Peyer's patch (tissue), 4 donors: ENCODE results near the gene EIF6. TPM values are rescaled to one million over a fixed set of nuclear protein-coding genes. Genes with fewer than 3 reads are reported as not detected.

Source experiments
- DNase-seq, 3 donors: peaks; one replicate each; pipeline ENCODE4 v3.0.0-alpha.2; 2017 to 2019
- H3K27ac ChIP-seq, 4 donors: fragments of 200-600 bp; sonication (generic); one replicate each; pipeline ENCODE4 v1.5.1; 2016 to 2019
- H3K27me3 ChIP-seq, 2 donors: fragments of 200-600 bp; sonication (generic); one replicate each; pipeline ENCODE4 v1.5.1; 2019
- H3K36me3 ChIP-seq, 3 donors: fragments of 200-600 bp; sonication (generic); one replicate each; pipeline ENCODE4 v1.5.1; 2016 to 2019
- H3K4me1 ChIP-seq, 4 donors: fragments of 200-600 bp; sonication (generic); one replicate each; pipeline ENCODE4 v1.5.1; 2016 to 2019
- H3K4me3 ChIP-seq, 4 donors: fragments of 200-600 bp; sonication (generic); 1 replicate in 3 of 4; 2 replicates in 1 of 4; pipeline ENCODE4 v1.5.1; 2016 to 2019; ENCODE audit warnings: mild to moderate bottlenecking in 1 of 4
- H3K9me3 ChIP-seq, 4 donors: fragments of 200-600 bp; sonication (generic); one replicate each; pipeline ENCODE4 v1.5.1; 2016 to 2019; ENCODE audit warnings: mild to moderate bottlenecking in 1 of 4
- POLR2A ChIP-seq, 2 donors: fragments of 450-650 bp; IDR thresholded peaks; one replicate each; pipeline ENCODE4 v1.5.1; 2017; ENCODE audit warnings: antibody characterized with exemption in 2 of 2, mild to moderate bottlenecking in 2 of 2, moderate library complexity in 2 of 2
- total RNA-seq, 4 donors: library from RNA; depleted of rRNA; stranded (reverse); fragments of >200 nt; gene quantifications; one replicate each; pipeline ENCODE4 v1.1.0, GENCODE V29; 2016
- TF ChIP-seq, protein P1 (sequence below), 6 experiments: fragments of 450-650 bp in 4 of 6; fragments of 200-600 bp in 2 of 6; sonication (generic) in 1 of 6; IDR thresholded peaks; one replicate each; pipeline ENCODE4 v1.5.1; 2017 to 2019; ENCODE audit warnings: antibody characterized with exemption in 6 of 6, mild to moderate bottlenecking in 3 of 6, moderate library complexity in 1 of 6

The EIF6 gene
- total RNA-seq, 4 donors from 2014 or later = 77.6 to 196 (median 157) TPM

- no peak overlapping the region for H3K4me3 ChIP-seq
- peak; percentile 79 to 95 (median 80) for DNase-seq
- H3K4me1 ChIP-seq = peaks cover 0 to 35% (median 1%) of the 10 kb centered on the region in 4 donors
- peak overlapping the region in 1 of 4 donors; percentile 20 for H3K27ac ChIP-seq
- no peaks in the 10 kb centered on the region for H3K9me3 ChIP-seq
- no peaks in the 10 kb centered on the region for H3K36me3 ChIP-seq
- H3K27me3 ChIP-seq = no peaks in the 10 kb centered on the region
- TF ChIP-seq POLR2A (IDR thresholded peaks at IDR 0.05) = peak in 1 of 2 donors; percentile 18
- TF ChIP-seq, protein P1, sequence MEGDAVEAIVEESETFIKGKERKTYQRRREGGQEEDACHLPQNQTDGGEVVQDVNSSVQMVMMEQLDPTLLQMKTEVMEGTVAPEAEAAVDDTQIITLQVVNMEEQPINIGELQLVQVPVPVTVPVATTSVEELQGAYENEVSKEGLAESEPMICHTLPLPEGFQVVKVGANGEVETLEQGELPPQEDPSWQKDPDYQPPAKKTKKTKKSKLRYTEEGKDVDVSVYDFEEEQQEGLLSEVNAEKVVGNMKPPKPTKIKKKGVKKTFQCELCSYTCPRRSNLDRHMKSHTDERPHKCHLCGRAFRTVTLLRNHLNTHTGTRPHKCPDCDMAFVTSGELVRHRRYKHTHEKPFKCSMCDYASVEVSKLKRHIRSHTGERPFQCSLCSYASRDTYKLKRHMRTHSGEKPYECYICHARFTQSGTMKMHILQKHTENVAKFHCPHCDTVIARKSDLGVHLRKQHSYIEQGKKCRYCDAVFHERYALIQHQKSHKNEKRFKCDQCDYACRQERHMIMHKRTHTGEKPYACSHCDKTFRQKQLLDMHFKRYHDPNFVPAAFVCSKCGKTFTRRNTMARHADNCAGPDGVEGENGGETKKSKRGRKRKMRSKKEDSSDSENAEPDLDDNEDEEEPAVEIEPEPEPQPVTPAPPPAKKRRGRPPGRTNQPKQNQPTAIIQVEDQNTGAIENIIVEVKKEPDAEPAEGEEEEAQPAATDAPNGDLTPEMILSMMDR (IDR thresholded peaks at IDR 0.05) = peak; percentile 71 to 96 (median 94)
Measured at GRCh38 chr20:35303735-35304491, 19.3 kb upstream of the EIF6 start.

GRCh38 chr20:35303382-35303734 lies 18.8 kb upstream of the EIF6 start:
- no peak overlapping the region for H3K4me3 ChIP-seq
- no peaks in the 10 kb centered on the region for H3K36me3 ChIP-seq
- no peaks in the 10 kb centered on the region for H3K9me3 ChIP-seq
- H3K27ac ChIP-seq = no peak overlapping the region
- H3K27me3 ChIP-seq = no peaks in the 10 kb centered on the region
- TF ChIP-seq, protein P1 (IDR thresholded peaks at IDR 0.05) = no peak
- TF ChIP-seq POLR2A (IDR thresholded peaks at IDR 0.05) = no peak
- H3K4me1 ChIP-seq = peaks cover 0 to 35% (median 1%) of the 10 kb centered on the region in 4 donors
- no peak for DNase-seq

DNA sequence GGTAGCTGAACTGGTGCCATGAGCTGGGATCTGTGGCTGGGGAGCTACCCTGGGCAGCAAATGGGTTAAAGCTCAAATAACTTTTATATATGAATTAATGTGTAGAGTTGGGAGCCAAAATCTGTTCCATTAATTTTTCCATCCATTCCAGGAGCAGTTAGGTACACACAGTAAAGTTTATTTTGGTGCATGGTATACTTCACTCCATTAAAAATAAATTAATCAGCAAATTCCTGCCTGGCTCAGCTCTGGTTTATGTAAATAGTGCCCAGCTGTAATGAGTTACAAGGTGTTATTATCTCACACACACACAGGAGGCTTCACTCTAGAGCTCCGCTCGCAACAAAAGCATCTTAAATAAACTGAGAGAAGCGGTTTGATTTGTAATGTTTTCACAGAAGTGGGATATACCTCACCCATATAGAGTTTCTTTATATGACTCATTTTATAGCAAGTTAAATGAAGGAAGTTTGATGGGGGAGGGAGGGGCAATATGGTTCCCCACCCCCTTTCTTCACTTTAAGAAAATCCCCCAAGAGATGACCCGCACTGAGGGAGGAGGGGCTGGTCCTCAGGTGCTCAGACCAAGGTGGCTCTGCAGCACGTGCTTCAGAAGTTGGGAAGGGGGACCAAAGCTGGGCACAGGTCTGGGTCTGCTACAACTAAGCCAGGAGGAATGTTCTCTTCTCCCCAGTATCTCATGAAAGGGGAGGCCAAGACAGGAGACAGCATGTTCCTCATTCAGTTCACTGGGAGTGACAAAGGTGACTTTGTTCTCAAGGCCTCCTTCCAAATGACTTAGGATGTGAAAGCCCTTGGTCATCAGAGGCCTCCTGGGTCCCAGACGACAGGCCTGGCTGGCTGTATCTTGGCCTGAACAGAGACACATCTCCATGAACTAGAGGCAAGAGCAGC lies 18.1 kb upstream of the EIF6 start:
- Histone ChIP-seq H3K4me3 (no peak overlapping the region), H3K9me3 (no peaks in the 10 kb centered on the region), H3K27ac (no peak overlapping the region), H3K4me1 (peaks cover 0 to 35% (median 1%) of the 10 kb centered on the region in 4 donors), H3K27me3 (no peaks in the 10 kb centered on the region), H3K36me3 (no peaks in the 10 kb centered on the region)
- DNase-seq = no peak
- no peak for TF ChIP-seq POLR2A (IDR thresholded peaks at IDR 0.05)
- TF ChIP-seq, protein P1 (IDR thresholded peaks at IDR 0.05) = no peak

GRCh38 chr20:35301426-35301825 lies 16.9 kb upstream of the EIF6 start:
- Histone ChIP-seq H3K9me3 (no peaks in the 10 kb centered on the region), H3K27me3 (no peaks in the 10 kb centered on the region), H3K4me1 (peaks cover 0 to 24% (median 1%) of the 10 kb centered on the region in 4 donors), H3K4me3 (no peak overlapping the region), H3K27ac (no peak overlapping the region), H3K36me3 (no peaks in the 10 kb centered on the region)
- TF ChIP-seq POLR2A (IDR thresholded peaks at IDR 0.05) = no peak
- TF ChIP-seq, protein P1 (IDR thresholded peaks at IDR 0.05) = no peak
- no peak for DNase-seq

DNA sequence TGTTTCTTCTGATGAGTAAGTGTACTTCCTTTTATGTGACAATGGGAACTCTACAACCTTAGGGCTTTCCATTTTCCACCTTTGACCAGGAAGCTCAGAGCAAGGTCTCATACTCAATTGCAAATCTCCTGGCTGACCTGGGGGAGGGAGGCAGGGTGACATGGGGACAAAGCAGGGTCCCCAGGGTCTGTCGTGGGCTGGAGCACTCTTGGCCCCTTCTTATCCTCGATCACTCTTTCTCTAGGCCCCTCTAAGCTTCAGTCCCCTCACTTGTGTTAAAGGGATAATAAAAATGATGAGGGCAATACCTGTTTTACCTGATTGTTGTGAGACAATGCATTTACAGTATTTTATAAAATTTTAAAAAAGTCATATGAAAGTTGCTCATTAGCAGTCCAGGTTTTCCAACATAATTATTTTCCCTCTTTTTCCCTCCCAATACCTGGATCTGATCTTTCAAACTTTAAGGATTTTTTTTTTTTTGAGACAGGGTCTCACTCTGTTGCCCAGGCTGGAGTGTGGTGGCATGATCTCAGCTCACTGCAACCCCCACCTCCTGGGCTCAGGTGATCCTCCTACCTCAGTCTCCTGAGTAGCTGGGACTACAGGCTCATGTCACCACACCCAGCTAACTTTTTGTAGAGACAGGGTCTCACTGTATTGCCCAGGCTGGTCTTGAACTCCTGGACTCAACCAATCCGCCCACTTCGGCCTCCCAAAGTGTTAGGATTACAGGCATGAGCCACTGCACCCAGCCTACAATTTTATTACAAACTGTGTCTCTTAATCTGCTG lies 16.1 kb upstream of the EIF6 start:
- Histone ChIP-seq H3K4me3 (no peak overlapping the region), H3K9me3 (no peaks in the 10 kb centered on the region), H3K27me3 (no peaks in the 10 kb centered on the region), H3K27ac (no peak overlapping the region), H3K4me1 (peaks cover 0 to 18% (median 0%) of the 10 kb centered on the region in 4 donors), H3K36me3 (no peaks in the 10 kb centered on the region)
- TF ChIP-seq, protein P1 (IDR thresholded peaks at IDR 0.05) = no peak
- TF ChIP-seq POLR2A (IDR thresholded peaks at IDR 0.05) = no peak
- DNase-seq = no peak
